ENCODE measurements around the gene CORIN. TPM values are rescaled to one million over a fixed set of nuclear protein-coding genes. Genes with fewer than 3 reads are reported as not detected.

The CORIN gene
- polyA plus RNA-seq, 1 of the 3 experiments (the other 2 are of a cell fraction) = 1.1 TPM

- no peaks in the 10 kb centered on the region for H3K79me2 ChIP-seq (ENCODE audit: insufficient read depth)
- CTCF ChIA-PET = interaction anchor here (1.9 kb wide), 1 partner anchor 42 kb away, joined by 6 read pairs; no protein-coding TSS in a partner anchor
- H3K9ac ChIP-seq = no peak overlapping the region
- H4K20me1 ChIP-seq (ENCODE audit: insufficient read depth) = no peaks in the 10 kb centered on the region
- DNase-seq = no peak
- no peaks in the 10 kb centered on the region for H3K27me3 ChIP-seq (ENCODE audit: insufficient read depth)
- no peak overlapping the region for H3K4me3 ChIP-seq (ENCODE audit: low read depth in 2 of 2, low read length in 1 of 2)
- no peaks in the 10 kb centered on the region for H3K9me3 ChIP-seq
- H3K36me3 ChIP-seq (replicated peaks in 1 of 2; ENCODE audit: control insufficient read depth in 1 of 2, insufficient read depth in 2 of 2, low read length in 1 of 2) = peaks cover 0 to 3% of the 10 kb centered on the region in 2 experiments
- H3K27ac ChIP-seq (ENCODE audit: low read depth in 2 of 2, low read length in 1 of 2) = no peak overlapping the region
- H3K4me2 ChIP-seq = no peak overlapping the region
- H3F3A ChIP-seq (replicated peaks; ENCODE audit: insufficient read depth) = no peaks in the 10 kb centered on the region
- no peak for TF ChIP-seq TAF1 (IDR thresholded peaks at IDR 0.05; ENCODE audit: borderline replicate concordance, low read depth, low read length)
- TF ChIP-seq FOXJ3 (CRISPR knock-in tag; IDR thresholded peaks at IDR 0.05) = no peak
- no peak for TF ChIP-seq MEF2A (IDR thresholded peaks at IDR 0.05; ENCODE audit: borderline replicate concordance, low read depth)
- no peak for TF ChIP-seq YY1 (IDR thresholded peaks at IDR 0.05; ENCODE audit: low read depth)
- no peak for TF ChIP-seq PBX3 (IDR thresholded peaks at IDR 0.05)
- TF ChIP-seq FOSL2 (IDR thresholded peaks at IDR 0.05; ENCODE audit: borderline replicate concordance, low read depth) = no peak
- TF ChIP-seq, protein P1, sequence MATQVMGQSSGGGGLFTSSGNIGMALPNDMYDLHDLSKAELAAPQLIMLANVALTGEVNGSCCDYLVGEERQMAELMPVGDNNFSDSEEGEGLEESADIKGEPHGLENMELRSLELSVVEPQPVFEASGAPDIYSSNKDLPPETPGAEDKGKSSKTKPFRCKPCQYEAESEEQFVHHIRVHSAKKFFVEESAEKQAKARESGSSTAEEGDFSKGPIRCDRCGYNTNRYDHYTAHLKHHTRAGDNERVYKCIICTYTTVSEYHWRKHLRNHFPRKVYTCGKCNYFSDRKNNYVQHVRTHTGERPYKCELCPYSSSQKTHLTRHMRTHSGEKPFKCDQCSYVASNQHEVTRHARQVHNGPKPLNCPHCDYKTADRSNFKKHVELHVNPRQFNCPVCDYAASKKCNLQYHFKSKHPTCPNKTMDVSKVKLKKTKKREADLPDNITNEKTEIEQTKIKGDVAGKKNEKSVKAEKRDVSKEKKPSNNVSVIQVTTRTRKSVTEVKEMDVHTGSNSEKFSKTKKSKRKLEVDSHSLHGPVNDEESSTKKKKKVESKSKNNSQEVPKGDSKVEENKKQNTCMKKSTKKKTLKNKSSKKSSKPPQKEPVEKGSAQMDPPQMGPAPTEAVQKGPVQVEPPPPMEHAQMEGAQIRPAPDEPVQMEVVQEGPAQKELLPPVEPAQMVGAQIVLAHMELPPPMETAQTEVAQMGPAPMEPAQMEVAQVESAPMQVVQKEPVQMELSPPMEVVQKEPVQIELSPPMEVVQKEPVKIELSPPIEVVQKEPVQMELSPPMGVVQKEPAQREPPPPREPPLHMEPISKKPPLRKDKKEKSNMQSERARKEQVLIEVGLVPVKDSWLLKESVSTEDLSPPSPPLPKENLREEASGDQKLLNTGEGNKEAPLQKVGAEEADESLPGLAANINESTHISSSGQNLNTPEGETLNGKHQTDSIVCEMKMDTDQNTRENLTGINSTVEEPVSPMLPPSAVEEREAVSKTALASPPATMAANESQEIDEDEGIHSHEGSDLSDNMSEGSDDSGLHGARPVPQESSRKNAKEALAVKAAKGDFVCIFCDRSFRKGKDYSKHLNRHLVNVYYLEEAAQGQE (IDR thresholded peaks at IDR 0.05; ENCODE audit: low read depth, low read length) = no peak
- no peak for TF ChIP-seq NRF1 (IDR thresholded peaks at IDR 0.05; ENCODE audit: low read depth, low read length)
- no peak for TF ChIP-seq NFIC (IDR thresholded peaks at IDR 0.05; ENCODE audit: borderline replicate concordance)
- no peak for TF ChIP-seq SMC3 (IDR thresholded peaks at IDR 0.05; ENCODE audit: low read depth, low read length)
- no peak for TF ChIP-seq JUND (IDR thresholded peaks at IDR 0.05)
- TF ChIP-seq, protein P2, sequence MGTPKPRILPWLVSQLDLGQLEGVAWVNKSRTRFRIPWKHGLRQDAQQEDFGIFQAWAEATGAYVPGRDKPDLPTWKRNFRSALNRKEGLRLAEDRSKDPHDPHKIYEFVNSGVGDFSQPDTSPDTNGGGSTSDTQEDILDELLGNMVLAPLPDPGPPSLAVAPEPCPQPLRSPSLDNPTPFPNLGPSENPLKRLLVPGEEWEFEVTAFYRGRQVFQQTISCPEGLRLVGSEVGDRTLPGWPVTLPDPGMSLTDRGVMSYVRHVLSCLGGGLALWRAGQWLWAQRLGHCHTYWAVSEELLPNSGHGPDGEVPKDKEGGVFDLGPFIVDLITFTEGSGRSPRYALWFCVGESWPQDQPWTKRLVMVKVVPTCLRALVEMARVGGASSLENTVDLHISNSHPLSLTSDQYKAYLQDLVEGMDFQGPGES (IDR thresholded peaks at IDR 0.05; ENCODE audit: low read depth, low read length) = no peak
- POLR2A ChIA-PET = no interaction called here
- H2AFZ ChIP-seq (ENCODE audit: low read depth) = peak overlapping the region; percentile 39; the same call in 1 of the 2 replicates
- H3K4me1 ChIP-seq (ENCODE audit: control insufficient read depth in 1 of 2, insufficient read depth in 2 of 2, low read depth in 1 of 2, low read length in 1 of 2) = peaks cover 2 to 3% of the 10 kb centered on the region in 2 experiments; a peak in 2 of 4 replicates
- H3K9me2 ChIP-seq = no peaks in the 10 kb centered on the region
Observed at GRCh38 chr4:47747211-47747610, 90.7 kb downstream of the CORIN start.

DNA sequence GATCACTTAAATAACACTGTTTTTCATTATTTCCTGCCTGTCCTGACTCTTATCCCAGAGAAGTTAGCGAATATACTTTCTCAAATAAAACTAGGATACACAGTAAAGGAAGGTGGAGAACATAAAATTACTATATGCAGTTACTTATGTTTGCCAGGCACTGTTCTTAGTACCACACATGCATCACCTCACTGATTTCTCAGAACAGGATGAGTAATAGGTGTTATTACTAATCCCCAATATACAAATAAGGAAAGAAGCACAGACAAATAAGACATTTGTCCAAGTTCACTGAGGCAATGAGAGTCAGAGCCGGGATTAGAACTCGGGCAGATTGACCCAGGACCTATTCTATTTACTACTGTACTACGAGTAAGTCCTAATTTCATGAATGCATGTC is 91.7 kb downstream of the CORIN start:
- H3K4me3 ChIP-seq (ENCODE audit: low read depth in 2 of 2, low read length in 1 of 2) = no peak overlapping the region
- ChIA-PET POLR2A (no interaction called here), CTCF (interaction anchor here (3.5 kb wide), 1 partner anchor 90 kb away, joined by 21 read pairs; no protein-coding TSS in a partner anchor)
- peaks cover 0 to 3% of the 10 kb centered on the region in 2 experiments for H3K36me3 ChIP-seq (replicated peaks in 1 of 2; ENCODE audit: control insufficient read depth in 1 of 2, insufficient read depth in 2 of 2, low read length in 1 of 2)
- DNase-seq = no peak
- peaks cover 2 to 3% of the 10 kb centered on the region in 2 experiments; a peak in 2 of 4 replicates for H3K4me1 ChIP-seq (ENCODE audit: control insufficient read depth in 1 of 2, insufficient read depth in 2 of 2, low read depth in 1 of 2, low read length in 1 of 2)
- no peak overlapping the region for H2AFZ ChIP-seq (ENCODE audit: low read depth)
- no peaks in the 10 kb centered on the region for H3K27me3 ChIP-seq (ENCODE audit: insufficient read depth)
- no peaks in the 10 kb centered on the region for H3F3A ChIP-seq (replicated peaks; ENCODE audit: insufficient read depth)
- H3K4me2 ChIP-seq = no peak overlapping the region
- H3K9me2 ChIP-seq = no peaks in the 10 kb centered on the region
- no peaks in the 10 kb centered on the region for H4K20me1 ChIP-seq (ENCODE audit: insufficient read depth)
- no peaks in the 10 kb centered on the region for H3K9me3 ChIP-seq
- 83% methylated on average over 4 of the region's 4 CpGs for WGBS (ENCODE audit: low lambda C conversion rate)
- H3K27ac ChIP-seq (ENCODE audit: low read depth in 2 of 2, low read length in 1 of 2) = no peak overlapping the region
- H3K9ac ChIP-seq = no peak overlapping the region
- no peaks in the 10 kb centered on the region for H3K79me2 ChIP-seq (ENCODE audit: insufficient read depth)
- TF ChIP-seq EP300 (IDR thresholded peaks at IDR 0.05; ENCODE audit: borderline replicate concordance in 1 of 2, low read depth in 1 of 2, low read length in 1 of 2) = no peak
- TF ChIP-seq, protein P2 (IDR thresholded peaks at IDR 0.05; ENCODE audit: low read depth, low read length) = no peak
- no peak for TF ChIP-seq ZBTB33 (IDR thresholded peaks at IDR 0.05; ENCODE audit: borderline replicate concordance, low read depth)
- no peak for TF ChIP-seq NFIC (IDR thresholded peaks at IDR 0.05; ENCODE audit: borderline replicate concordance)
- no peak for TF ChIP-seq GABPA (IDR thresholded peaks at IDR 0.05; ENCODE audit: low read depth)
- no peak for TF ChIP-seq TEAD4 (IDR thresholded peaks at IDR 0.05; ENCODE audit: borderline replicate concordance, insufficient read depth)
- TF ChIP-seq PBX3 (IDR thresholded peaks at IDR 0.05) = no peak

Measured in SK-N-SH (cell line).